H1 (cell line): ENCODE results near the gene ZFP64.

Source experiments
- CTCF ChIP-seq, 3 experiments: IDR thresholded peaks; 1 replicate in 2 of 3; 2 replicates in 1 of 3; pipeline versions ENCODE4 v1.5.1 to v1.6.1; 2011; ENCODE audit warnings: low read length in 3 of 3, mild to moderate bottlenecking in 3 of 3, inconsistent platforms in 2 of 3, low read depth in 1 of 3, moderate library complexity in 1 of 3; ENCODE audit not compliant: insufficient read depth in 1 of 3; ENCODE audit errors: control extremely low read depth in 1 of 3
- EGR1 ChIP-seq: IDR thresholded peaks from 2 replicates; pipeline ENCODE4 v1.6.1; 2011; ENCODE audit warnings: low read depth, low read length, borderline replicate concordance
- POLR2A ChIP-seq, 2 experiments: IDR thresholded peaks; 1 replicate in 1 of 2; 2 replicates in 1 of 2; pipeline ENCODE4 v1.6.1; 2011; ENCODE audit warnings: low read depth in 2 of 2, low read length in 2 of 2, mild to moderate bottlenecking in 2 of 2; ENCODE audit errors: control extremely low read depth in 1 of 2
- SAP30 ChIP-seq: fragments of 300-600 bp; sonication (generic); IDR thresholded peaks from 2 replicates; pipeline ENCODE4 v1.7.1; 2012; ENCODE audit warnings: low read length, moderate library complexity, mild to moderate bottlenecking, inconsistent platforms; ENCODE audit not compliant: insufficient read depth, insufficient replicate concordance
- SIN3A ChIP-seq, 2 experiments: IDR thresholded peaks in 1 of 2; conservative IDR thresholded peaks in 1 of 2; 2 replicates each; pipeline ENCODE4 v1.6.1; 2011 to 2012; ENCODE audit warnings: low read length in 2 of 2, improper control_type of control experiment in 1 of 2, low read depth in 1 of 2, mild to moderate bottlenecking in 1 of 2
- USF2 ChIP-seq: IDR thresholded peaks from 2 replicates; pipeline ENCODE4 v1.6.1; 2011; ENCODE audit warnings: low read length, improper control_type of control experiment
- YY1 ChIP-seq: IDR thresholded peaks from 2 replicates; pipeline ENCODE4 v1.6.1; 2011; ENCODE audit warnings: low read depth, mild to moderate bottlenecking, low read length

- TF ChIP-seq POLR2A (IDR thresholded peaks at IDR 0.05; ENCODE audit: control extremely low read depth in 1 of 2, low read depth in 2 of 2, low read length in 2 of 2): no peak
- TF ChIP-seq CTCF (IDR thresholded peaks at IDR 0.05; ENCODE audit: control extremely low read depth in 1 of 3, insufficient read depth in 1 of 3, low read depth in 1 of 3, low read length in 3 of 3): no peak
- TF ChIP-seq SAP30: no peak
- no peak for TF ChIP-seq SIN3A (conservative IDR thresholded peaks at IDR 0.05 in 1 of 2, IDR thresholded peaks at IDR 0.05 in 1 of 2; ENCODE audit: low read depth in 1 of 2, low read length in 2 of 2)
- no peak for TF ChIP-seq USF2
- TF ChIP-seq EGR1: no peak
- TF ChIP-seq YY1: no peak
Observed at GRCh38 chr20:52178691-52179090, 12.9 kb downstream of the ZFP64 start.
